HG02763 (cell line): ENCODE measurements around the gene NLN.
"Not testable (repeated sequence)": the region's sequence is repeated elsewhere in the genome, so short reads cannot be mapped to it uniquely, and the experiment has no call there.

Source experiments
- ATAC-seq: cut with Tn5 transposase; IDR thresholded peaks from one replicate; pipeline ENCODE4 v1.9.1; 2021; ENCODE audit warnings: mild to moderate bottlenecking, moderate library complexity; ENCODE audit not compliant: unreplicated experiment

Gene NLN

DNA sequence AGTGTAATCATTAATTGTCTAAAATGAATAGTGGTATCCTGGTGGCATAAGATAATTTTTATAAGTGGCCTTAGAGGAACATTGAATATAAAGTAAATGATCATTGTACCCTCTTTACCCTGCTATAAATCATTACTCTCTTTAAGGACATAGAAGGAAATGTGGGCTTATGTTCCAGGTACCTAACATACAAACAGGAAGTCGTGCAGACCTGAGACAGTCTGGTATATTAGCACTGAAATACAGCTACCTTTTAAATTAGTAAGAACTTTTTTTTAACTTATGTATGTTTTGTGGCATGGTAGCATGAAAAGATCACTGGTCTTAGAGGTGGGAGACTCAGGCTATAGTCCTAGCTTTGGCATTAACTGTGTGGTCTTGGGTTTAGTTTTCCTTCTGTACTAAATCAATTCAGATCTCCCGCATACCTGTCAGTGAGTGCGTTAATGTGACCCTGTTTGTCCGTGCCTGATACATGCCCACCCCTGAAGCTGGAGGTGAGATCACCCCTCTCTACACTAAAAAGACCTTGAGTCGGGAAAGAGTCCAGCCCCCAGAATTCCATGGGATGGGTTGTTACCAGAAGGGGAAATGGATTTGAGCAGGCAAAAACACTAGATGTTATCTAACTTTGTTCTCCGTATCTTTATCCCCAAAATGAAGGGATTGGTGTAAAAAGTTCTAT is 145.0 kb downstream of the NLN start:
- ATAC-seq = no peak

DNA sequence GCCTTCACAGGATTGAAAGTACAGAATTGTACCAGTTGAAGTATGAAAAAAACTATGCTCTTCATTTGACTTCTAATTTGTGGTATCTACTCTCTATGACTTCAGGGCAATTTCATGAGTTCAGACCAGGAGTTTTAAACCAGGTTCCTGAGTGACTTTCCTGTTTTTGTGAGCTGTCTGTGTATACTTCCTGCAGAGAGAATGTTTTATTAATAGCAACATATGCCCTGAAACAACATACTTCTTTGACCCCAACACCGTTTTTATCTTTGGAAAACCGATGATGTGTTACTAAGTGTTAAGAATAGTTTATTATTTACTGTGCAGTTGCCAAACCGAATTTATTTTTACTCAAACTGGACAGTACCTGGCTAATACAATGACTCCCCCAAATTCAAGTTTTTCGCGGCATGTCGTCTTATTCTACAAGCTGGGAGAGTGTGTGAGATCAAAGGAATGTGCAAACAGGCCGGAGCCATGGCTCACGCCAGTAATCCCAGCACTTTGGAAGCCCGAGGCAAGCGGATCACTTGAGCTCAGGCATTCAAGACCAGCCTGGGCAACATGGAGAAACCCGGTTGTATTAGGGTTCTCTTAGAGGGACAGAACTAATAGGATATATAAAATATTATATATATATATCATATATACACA is 145.7 kb downstream of the NLN start:
- no peak for ATAC-seq

GRCh38 chr5:65868509-65868908 is 146.5 kb downstream of the NLN start:
- no peak for ATAC-seq

DNA sequence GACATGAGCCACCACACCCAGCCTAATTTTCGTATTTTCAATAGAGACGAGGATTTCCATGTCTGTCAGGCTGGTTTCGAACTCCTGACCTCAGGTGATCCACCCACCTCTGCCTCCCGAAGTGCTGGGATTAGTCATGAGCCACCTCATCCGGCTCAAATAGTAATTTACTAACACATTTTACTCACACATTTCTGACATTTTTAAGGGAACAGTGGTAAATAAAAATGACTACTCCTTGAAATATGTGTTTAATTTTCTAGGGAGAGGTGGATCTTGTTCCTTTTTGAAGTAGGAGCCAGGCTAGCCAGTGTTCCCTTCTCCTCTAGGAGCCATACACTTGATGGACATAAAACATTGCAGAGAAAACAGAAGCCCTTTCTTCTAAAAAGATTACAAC is 149.2 kb downstream of the NLN start:
- ATAC-seq = no peak

DNA sequence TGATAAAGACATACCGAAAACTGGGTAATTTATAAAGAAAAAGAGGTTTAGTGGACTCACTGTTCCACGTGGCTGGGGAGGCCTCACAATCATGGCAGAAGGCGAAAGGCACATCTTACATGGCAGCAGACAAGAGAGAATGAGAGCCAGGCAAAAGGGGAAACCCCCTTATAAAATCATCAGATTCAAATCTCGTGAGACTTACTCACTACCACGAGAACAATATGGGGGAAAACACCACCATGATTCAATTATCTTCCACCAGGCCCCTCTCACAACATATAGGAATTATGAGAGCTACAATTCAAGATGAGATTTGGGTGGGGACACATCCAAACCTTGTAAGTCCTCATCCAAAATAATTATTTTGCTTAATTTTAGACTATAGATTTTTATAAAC is 149.8 kb downstream of the NLN start:
- ATAC-seq = not testable (repeated sequence)

- ATAC-seq = no peak
Measured at GRCh38 chr5:65873181-65873750, 151.3 kb downstream of the NLN start.

DNA sequence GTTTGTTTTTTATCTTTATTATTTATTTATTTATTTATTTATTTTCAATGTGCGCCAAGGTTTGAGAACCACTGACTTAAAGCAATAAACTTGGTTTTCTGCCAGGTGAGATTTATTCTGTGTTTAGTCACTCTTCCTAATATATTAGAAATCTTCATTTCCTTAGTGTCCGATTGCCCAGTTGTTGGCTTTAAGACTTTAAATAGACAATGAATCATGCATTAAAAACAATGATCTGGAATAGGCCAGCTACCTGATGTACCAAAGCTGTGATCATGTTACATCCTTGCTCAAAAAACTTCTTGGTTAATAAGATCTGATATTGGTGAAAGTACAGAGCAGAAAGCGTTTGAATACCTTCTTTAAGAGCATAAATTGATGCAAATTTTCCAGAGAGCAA is 152.2 kb downstream of the NLN start:
- ATAC-seq = no peak

GRCh38 chr5:65876496-65876895 is 154.5 kb downstream of the NLN start:
- ATAC-seq = no peak

DNA sequence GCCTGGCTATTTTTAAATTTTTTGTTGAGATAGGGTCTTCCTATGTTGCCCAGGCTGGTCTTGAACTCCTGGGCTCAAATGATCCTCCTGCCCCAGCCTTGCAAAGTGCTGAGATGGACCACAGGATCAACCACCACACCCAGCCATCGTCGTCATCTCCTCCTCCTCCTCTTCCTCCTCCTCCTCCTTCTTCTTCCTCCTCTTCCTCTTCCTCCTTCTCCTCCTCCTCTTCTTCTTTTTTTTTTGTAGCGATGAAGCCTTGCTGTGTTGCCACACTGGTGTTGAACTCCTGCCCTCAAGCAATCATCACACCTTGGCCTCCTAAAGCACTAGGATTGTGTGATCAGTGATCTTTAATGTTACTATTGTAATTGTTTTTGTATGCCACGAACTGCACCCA is 155.0 kb downstream of the NLN start:
- ATAC-seq = no peak
